ENCODE measurements around the gene NDUFA5. TPM values are rescaled to one million over a fixed set of nuclear protein-coding genes. Genes with fewer than 3 reads are reported as not detected.
"Not testable (repeated sequence)": the region's sequence is repeated elsewhere in the genome, so short reads cannot be mapped to it uniquely, and the experiment has no call there.

NDUFA5 gene
- total RNA-seq, 1 donor from 2014 or later = 210 TPM

DNA sequence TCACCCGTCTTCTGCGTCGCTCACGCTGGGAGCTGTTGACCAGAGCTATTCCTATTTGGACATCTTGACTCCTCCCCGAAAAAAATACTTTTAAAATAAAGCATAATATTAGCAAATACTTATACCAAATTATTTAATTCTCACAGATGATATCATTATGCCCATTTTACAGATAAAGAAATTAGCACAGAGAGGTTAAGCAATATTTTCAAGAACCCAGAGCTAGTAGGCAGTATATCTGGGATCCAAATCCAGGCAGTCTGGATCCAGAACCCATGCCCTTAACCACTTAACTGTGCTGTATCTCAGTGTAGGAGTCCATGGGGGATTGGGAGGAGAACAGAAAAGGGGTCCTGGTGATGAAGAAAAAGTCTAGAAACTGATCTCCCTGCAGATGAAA, 29.4 kb downstream of the NDUFA5 start:
- no peak for DNase-seq (ENCODE audit: low spot score)
- intact Hi-C loops (cut with DNase I) = no loop called here

DNA sequence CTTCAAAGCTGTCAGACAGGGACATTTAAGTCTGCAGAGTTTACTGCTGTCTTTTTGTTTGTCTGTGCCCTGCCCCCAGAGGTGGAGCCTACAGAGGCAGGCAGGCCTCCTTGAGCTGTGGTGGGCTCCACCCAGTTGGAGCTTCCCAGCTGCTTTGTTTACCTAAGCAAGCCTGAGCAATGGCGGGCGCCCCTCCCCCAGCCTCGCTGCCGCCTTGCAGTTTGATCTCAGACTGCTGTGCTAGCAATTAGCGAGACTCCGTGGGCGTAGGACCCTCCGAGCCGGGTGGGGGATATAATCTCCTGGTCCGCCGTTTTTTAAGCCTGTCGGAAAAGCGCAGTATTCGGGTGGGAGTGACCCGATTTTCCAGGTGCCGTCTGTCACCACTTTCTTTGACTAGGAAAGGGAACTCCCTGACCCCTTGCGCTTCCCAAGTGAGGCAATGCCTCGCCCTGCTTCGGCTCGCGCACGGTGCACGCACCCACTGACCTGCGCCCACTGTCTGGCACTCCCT, 29.8 kb downstream of the NDUFA5 start:
- DNase-seq (ENCODE audit: low spot score); intact Hi-C loops (cut with DNase I): not testable (repeated sequence)

- intact Hi-C loops (cut with DNase I); DNase-seq (ENCODE audit: low spot score): not testable (repeated sequence)
Measured at GRCh38 chr7:123526533-123526932, 31.1 kb downstream of the NDUFA5 start.

DNA sequence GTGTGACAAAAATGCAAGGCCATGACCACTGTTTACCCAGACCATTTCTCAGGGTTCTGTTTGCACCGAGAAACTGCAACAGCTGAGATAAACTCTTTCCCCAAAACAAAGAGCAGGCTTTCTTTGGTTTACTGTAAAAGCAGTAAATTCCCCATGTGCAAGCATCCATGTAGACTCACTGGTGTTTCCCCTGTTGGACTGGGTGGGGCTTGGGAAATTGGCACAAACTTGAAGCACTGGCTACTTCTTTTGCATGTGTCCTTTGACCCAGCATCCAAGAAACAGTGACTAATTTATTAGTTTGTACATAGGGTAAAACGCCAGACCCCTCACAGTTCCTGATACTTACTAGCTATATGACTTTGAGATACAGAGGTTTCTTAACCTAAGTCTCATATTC, 35.6 kb downstream of the NDUFA5 start:
- DNase-seq (ENCODE audit: low spot score) = no peak
- intact Hi-C loops (cut with DNase I) = no loop called here

DNA sequence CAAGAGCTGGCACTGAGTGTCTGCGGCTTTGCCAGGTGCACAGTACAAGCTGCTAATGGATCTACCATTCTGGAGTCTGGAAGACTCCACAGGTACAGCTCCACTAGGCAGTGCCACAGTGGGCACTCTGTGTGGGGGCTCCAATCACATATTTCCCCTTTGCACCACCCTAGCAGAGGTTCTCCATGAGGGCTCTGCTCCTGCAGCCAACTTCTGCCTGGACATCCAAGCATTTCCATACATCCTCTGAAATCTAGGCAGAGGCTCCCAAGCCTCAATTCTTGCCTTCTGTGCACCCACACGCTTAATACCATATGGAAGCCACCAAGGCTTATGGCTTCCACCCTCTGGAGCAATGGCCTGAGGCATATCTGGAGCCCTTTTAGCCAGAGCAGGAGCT, 52.4 kb downstream of the NDUFA5 start:
- intact Hi-C loops (cut with DNase I) = no loop called here
- no peak for DNase-seq (ENCODE audit: low spot score)

DNA sequence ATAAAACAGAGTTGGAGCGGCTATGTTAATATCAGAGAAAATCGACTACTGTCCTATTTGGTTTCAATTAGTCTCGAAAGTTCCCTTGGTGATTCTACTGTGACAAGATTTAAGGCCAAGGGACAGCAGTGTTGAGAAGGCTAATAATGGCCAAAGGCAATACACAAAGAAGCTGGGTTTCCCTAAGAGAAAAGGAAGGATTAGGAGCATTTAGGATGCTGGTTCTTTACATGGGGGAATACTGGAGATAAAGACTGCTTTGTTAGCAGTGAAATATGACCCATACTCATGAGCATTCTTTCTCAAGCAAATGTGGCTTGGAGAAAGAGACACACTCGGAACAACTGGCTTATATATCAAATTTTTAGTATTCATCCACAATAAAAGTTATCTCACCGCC, 55.4 kb downstream of the NDUFA5 start:
- DNase-seq (ENCODE audit: low spot score) = no peak
- intact Hi-C loops (cut with DNase I) = no loop called here

GRCh38 chr7:123500878-123501489, 56.6 kb downstream of the NDUFA5 start:
- intact Hi-C loops (cut with DNase I) = no loop called here
- DNase-seq (ENCODE audit: low spot score) = no peak

DNA sequence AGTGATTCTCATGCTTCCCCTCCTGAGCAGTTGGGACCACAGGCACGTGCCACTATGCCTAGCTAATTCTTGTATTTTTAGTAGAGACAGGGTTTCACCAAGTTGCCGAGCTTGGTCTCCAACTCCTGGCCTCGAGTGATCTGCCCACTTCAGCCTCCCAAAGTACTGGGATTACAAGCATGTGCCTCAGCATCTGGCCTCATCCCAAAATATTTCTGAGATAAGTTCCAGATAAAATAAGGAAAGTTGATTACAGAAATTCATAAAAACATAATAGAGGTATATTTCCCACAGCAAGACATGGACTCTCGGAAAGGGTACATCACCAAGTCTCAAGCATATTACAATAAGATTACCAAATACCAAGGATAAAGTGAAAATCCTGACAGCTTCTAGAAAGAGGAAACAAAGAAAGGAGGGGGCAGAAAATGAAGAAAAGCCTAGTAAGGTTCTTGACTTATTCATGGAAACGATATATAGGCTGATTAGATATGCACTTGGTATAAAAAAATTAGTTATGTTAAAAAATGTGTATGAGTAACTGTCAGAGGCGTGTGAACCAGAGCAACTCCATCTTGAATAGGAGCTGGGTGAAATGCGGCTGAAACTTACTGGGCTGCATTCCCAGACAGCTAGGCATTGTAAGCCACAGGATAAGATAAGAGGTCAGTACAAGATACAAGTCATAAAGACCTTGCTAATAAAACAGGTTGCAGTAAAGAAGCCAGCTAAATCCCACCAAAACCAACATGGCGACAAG, 58.2 kb downstream of the NDUFA5 start:
- intact Hi-C loops (cut with DNase I) = loop anchor here (10.0 kb wide), 1 partner anchor 365 kb away; no protein-coding TSS in a partner anchor
- no peak for DNase-seq (ENCODE audit: low spot score)

DNA sequence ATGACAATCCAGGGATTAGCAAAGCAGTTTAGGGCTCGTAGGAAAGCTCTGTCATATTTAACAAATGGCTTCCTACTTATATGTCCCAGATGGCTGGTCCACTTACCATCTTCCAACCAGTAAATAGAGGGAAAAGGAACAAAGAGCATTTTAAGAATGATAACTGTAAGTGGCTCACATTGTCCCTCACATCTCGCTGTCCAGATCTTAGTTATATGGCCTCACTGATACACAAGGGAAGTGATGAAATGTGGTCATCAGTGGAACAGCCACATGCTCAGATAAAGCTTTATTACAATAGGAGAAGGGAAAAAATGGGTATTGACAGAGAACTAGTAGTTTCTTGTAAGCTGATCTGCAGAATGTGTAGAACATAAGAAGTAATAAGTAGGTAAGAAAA, 59.0 kb downstream of the NDUFA5 start:
- DNase-seq (ENCODE audit: low spot score) = no peak
- intact Hi-C loops (cut with DNase I) = loop anchor here (10.0 kb wide), 1 partner anchor 366 kb away; no protein-coding TSS in a partner anchor

DNA sequence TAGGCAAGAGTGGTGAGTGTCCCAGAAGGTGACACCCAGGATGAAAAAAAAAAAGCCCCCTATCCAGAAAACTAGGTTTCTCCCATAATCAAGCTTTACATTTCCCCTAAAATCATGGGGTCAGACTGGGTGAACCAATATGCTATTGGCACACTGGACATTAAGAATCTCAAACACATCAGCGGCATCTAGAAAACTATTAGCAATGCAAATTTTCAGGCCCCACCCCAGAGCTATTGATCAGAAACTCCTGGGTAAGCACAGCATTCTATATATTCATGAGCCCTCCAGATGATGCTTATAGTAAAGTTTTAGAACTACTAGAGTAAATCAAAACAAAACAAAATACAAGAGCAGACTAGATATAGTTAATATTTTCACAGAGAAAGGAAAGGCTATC, 59.6 kb downstream of the NDUFA5 start:
- no peak for DNase-seq (ENCODE audit: low spot score)
- intact Hi-C loops (cut with DNase I) = loop anchor here (10.0 kb wide), 1 partner anchor 367 kb away; no protein-coding TSS in a partner anchor

GRCh38 chr7:123494193-123494796, 63.3 kb downstream of the NDUFA5 start:
- no peak for DNase-seq (ENCODE audit: low spot score)
- intact Hi-C loops (cut with DNase I) = loop anchor here (5.0 to 10.0 kb wide), 2 partner anchors 43 to 371 kb away; no protein-coding TSS in a partner anchor

- no peak for DNase-seq (ENCODE audit: low spot score)
- intact Hi-C loops (cut with DNase I) = loop anchor here (5.0 to 10.0 kb wide), 2 partner anchors 45 to 372 kb away; no protein-coding TSS in a partner anchor
Measured at GRCh38 chr7:123492485-123492884, 65.1 kb downstream of the NDUFA5 start.

Other genes with a start within 250 kb of the NDUFA5 start
- 0.78 TPM for gene IQUB, start 23.2 kb downstream of the NDUFA5 start, total RNA-seq
- gene ASB15, start 44.0 kb upstream of the NDUFA5 start, total RNA-seq = 20.0 TPM
- gene LMOD2, start 98.0 kb upstream of the NDUFA5 start, total RNA-seq = 1,161 TPM
- gene WASL, start 191.2 kb upstream of the NDUFA5 start, total RNA-seq = 32.5 TPM